Ishikawa (cell line): Measurements from ENCODE around the gene OPHN1.

Source experiments
- CEBPB ChIP-seq: IDR thresholded peaks from 2 replicates; pipeline ENCODE4 v1.6.1; 2012
- CREB1 ChIP-seq: IDR thresholded peaks from 2 replicates; pipeline ENCODE4 v1.6.1; 2012; ENCODE audit warnings: low read depth
- EP300 ChIP-seq: IDR thresholded peaks from 2 replicates; pipeline ENCODE4 v1.6.1; 2012; ENCODE audit warnings: borderline replicate concordance
- MAX ChIP-seq: IDR thresholded peaks from 2 replicates; pipeline ENCODE4 v1.6.1; 2012
- RAD21 ChIP-seq: IDR thresholded peaks from 2 replicates; pipeline ENCODE4 v1.6.1; 2012; ENCODE audit warnings: low read depth
- TAF1 ChIP-seq: IDR thresholded peaks from 2 replicates; pipeline ENCODE4 v1.6.1; 2012; ENCODE audit warnings: low read depth, mild to moderate bottlenecking
- ZBTB7A ChIP-seq: IDR thresholded peaks from 2 replicates; pipeline ENCODE4 v1.6.1; 2012; ENCODE audit warnings: low read depth

- TF ChIP-seq CEBPB = no peak
- no peak for TF ChIP-seq MAX
- no peak for TF ChIP-seq ZBTB7A
- TF ChIP-seq EP300 = no peak
- TF ChIP-seq RAD21 = no peak
- no peak for TF ChIP-seq CREB1
- TF ChIP-seq TAF1 = no peak
Measured at GRCh38 chrX:68358679-68359078, 74.6 kb downstream of the OPHN1 start.
